HepG2 (cell line): Measurements from ENCODE around the gene RNF4. TPM values are rescaled to one million over a fixed set of nuclear protein-coding genes. Genes with fewer than 3 reads are reported as not detected.

ENCODE experiments used
- NFKBIZ ChIP-seq: IDR thresholded peaks from 2 replicates; pipeline ENCODE4 v1.6.1; 2018; ENCODE audit warnings: missing genetic modification reagents, missing compliant biosample characterization
- polyA plus RNA-seq, 8 experiments: library from polyadenylated mRNA; depleted of rRNA in 3 of 8; stranded (reverse) in 7 of 8; unstranded in 1 of 8; fragments of >200 nt; fragmentation: Illumina TruSeq in 4 of 8; extraction: Trizol in 4 of 8; gene quantifications; 2 replicates each; pipeline versions ENCODE4 v1.2.1 to v1.2.3, GENCODE V29; 2011 to 2016; ENCODE audit warnings: low read depth in 4 of 8, missing spikeins in 1 of 8, mixed read lengths in 1 of 8; ENCODE audit not compliant: insufficient read depth in 1 of 8
- total RNA-seq, 5 experiments: library from RNA; depleted of rRNA; stranded (reverse); fragments of >200 nt; fragmentation: Illumina TruSeq; extraction: Trizol; gene quantifications; 2 replicates each; pipeline ENCODE4 v1.2.3, GENCODE V29; 2016; ENCODE audit warnings: low read depth in 1 of 5
- TF ChIP-seq, protein P1 (sequence below): sonication (generic); formaldehyde crosslinking; IDR thresholded peaks from 2 replicates; pipeline ENCODE4 v1.5.0; 2020; ENCODE audit warnings: mild to moderate bottlenecking, missing genetic modification reagents, borderline replicate concordance

Gene RNF4
- total and polyA plus RNA-seq, 2 of the 13 experiments (the other 11 are each of a cell fraction or from before 2014, with no cell fraction given), result 38.1 to 45.1 TPM

- TF ChIP-seq, protein P1, sequence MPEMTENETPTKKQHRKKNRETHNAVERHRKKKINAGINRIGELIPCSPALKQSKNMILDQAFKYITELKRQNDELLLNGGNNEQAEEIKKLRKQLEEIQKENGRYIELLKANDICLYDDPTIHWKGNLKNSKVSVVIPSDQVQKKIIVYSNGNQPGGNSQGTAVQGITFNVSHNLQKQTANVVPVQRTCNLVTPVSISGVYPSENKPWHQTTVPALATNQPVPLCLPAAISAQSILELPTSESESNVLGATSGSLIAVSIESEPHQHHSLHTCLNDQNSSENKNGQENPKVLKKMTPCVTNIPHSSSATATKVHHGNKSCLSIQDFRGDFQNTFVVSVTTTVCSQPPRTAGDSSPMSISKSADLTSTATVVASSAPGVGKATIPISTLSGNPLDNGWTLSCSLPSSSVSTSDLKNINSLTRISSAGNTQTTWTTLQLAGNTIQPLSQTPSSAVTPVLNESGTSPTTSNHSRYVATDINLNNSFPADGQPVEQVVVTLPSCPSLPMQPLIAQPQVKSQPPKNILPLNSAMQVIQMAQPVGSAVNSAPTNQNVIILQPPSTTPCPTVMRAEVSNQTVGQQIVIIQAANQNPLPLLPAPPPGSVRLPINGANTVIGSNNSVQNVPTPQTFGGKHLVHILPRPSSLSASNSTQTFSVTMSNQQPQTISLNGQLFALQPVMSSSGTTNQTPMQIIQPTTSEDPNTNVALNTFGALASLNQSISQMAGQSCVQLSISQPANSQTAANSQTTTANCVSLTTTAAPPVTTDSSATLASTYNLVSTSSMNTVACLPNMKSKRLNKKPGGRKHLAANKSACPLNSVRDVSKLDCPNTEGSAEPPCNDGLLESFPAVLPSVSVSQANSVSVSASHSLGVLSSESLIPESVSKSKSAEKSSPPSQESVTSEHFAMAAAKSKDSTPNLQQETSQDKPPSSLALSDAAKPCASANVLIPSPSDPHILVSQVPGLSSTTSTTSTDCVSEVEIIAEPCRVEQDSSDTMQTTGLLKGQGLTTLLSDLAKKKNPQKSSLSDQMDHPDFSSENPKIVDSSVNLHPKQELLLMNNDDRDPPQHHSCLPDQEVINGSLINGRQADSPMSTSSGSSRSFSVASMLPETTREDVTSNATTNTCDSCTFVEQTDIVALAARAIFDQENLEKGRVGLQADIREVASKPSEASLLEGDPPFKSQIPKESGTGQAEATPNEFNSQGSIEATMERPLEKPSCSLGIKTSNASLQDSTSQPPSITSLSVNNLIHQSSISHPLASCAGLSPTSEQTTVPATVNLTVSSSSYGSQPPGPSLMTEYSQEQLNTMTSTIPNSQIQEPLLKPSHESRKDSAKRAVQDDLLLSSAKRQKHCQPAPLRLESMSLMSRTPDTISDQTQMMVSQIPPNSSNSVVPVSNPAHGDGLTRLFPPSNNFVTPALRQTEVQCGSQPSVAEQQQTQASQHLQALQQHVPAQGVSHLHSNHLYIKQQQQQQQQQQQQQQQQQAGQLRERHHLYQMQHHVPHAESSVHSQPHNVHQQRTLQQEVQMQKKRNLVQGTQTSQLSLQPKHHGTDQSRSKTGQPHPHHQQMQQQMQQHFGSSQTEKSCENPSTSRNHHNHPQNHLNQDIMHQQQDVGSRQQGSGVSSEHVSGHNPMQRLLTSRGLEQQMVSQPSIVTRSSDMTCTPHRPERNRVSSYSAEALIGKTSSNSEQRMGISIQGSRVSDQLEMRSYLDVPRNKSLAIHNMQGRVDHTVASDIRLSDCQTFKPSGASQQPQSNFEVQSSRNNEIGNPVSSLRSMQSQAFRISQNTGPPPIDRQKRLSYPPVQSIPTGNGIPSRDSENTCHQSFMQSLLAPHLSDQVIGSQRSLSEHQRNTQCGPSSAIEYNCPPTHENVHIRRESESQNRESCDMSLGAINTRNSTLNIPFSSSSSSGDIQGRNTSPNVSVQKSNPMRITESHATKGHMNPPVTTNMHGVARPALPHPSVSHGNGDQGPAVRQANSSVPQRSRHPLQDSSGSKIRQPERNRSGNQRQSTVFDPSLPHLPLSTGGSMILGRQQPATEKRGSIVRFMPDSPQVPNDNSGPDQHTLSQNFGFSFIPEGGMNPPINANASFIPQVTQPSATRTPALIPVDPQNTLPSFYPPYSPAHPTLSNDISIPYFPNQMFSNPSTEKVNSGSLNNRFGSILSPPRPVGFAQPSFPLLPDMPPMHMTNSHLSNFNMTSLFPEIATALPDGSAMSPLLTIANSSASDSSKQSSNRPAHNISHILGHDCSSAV, result no peak
- TF ChIP-seq NFKBIZ (CRISPR knock-in tag), result no peak
These were observed 7.5 kb upstream of the RNF4 start (continued) for GRCh38 chr4:2461246-2461960.
